Lower leg skin (tissue), 4 donors: ENCODE measurements around the gene GRN. TPM values are rescaled to one million over a fixed set of nuclear protein-coding genes. Genes with fewer than 3 reads are reported as not detected.
A peak's percentile ranks its signal among the peaks of the same experiment; 100 is the strongest.

Experiments
- DNase-seq, 2 donors: peaks; one replicate each; pipeline ENCODE4 v3.0.0-alpha.2; 2019; ENCODE audit warnings: low spot score in 2 of 2
- H3K4me3 ChIP-seq: fragments of 200-600 bp; sonication (generic); 2 replicates; pipeline ENCODE4 v1.5.1; 2017; ENCODE audit warnings: mild to moderate bottlenecking, low read depth; ENCODE audit not compliant: poor library complexity, severe bottlenecking
- POLR2A ChIP-seq, 2 donors: fragments of 450-650 bp; IDR thresholded peaks; one replicate each; pipeline ENCODE4 v1.6.1; 2016 to 2017; ENCODE audit warnings: antibody characterized with exemption in 2 of 2, mild to moderate bottlenecking in 1 of 2, moderate library complexity in 1 of 2
- WGBS, 2 donors: methylation state at CpG; one replicate each; pipeline ENCODE4 v1.1.5; 2018; 5-methylcytosine and 5-hydroxymethylcytosine counted together
- intact Hi-C: fragments of 100-400 bp; cut with DNase I; formaldehyde crosslinking; loops from one replicate; pipeline ENCODE4 v1.15.0; 2023; ENCODE audit warnings: low total_unique reads
- total RNA-seq, 4 donors: library from RNA; depleted of rRNA; stranded (reverse); fragments of >200 nt; gene quantifications; one replicate each; pipeline ENCODE4 v1.1.0, GENCODE V29; 2016
- TF ChIP-seq, protein P1 (sequence below), 3 donors: fragments of 450-650 bp; IDR thresholded peaks; one replicate each; pipeline ENCODE4 v1.5.1; 2016; ENCODE audit warnings: antibody characterized with exemption in 3 of 3, mild to moderate bottlenecking in 3 of 3, moderate library complexity in 2 of 3

GRN gene
- total RNA-seq, 4 donors from 2014 or later = 272 to 295 (median 283) TPM

DNA sequence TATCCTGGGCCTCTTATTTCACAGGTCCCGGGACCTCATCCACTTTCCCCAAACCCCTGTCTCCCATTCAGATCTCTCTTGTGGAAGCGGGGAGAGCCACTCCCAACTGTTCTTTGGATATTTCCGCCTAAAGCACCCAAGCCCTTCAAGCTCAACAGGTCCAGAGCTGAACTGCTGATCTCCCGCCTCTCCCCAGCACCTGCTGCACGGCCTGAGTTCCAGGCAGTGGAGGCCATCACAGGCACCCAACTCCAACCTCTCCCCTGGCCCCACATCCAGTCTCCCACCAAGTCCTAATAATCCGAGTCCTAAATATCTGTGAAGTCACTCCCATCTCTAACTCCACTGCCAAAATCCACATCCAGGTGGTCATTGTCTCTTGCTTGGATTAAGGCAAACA lies 37.8 kb downstream of the GRN start:
- no peak overlapping the region for H3K4me3 ChIP-seq
- WGBS, 2 donors = 80 to 84% methylated on average over 6 of the region's 6 CpGs
- no peak for DNase-seq
- no peak for TF ChIP-seq POLR2A (IDR thresholded peaks at IDR 0.05)
- TF ChIP-seq, protein P1, sequence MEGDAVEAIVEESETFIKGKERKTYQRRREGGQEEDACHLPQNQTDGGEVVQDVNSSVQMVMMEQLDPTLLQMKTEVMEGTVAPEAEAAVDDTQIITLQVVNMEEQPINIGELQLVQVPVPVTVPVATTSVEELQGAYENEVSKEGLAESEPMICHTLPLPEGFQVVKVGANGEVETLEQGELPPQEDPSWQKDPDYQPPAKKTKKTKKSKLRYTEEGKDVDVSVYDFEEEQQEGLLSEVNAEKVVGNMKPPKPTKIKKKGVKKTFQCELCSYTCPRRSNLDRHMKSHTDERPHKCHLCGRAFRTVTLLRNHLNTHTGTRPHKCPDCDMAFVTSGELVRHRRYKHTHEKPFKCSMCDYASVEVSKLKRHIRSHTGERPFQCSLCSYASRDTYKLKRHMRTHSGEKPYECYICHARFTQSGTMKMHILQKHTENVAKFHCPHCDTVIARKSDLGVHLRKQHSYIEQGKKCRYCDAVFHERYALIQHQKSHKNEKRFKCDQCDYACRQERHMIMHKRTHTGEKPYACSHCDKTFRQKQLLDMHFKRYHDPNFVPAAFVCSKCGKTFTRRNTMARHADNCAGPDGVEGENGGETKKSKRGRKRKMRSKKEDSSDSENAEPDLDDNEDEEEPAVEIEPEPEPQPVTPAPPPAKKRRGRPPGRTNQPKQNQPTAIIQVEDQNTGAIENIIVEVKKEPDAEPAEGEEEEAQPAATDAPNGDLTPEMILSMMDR (IDR thresholded peaks at IDR 0.05) = no peak
- intact Hi-C loops = no loop called here

GRCh38 chr17:44383363-44383762 lies 38.3 kb downstream of the GRN start:
- 93 to 97% methylated on average over 15 of the region's 15 CpGs for whole genome bisulfite sequencing, 2 donors
- no peak for TF ChIP-seq POLR2A (IDR thresholded peaks at IDR 0.05)
- TF ChIP-seq, protein P1 (IDR thresholded peaks at IDR 0.05) = no peak
- intact Hi-C loops = no loop called here

GRCh38 chr17:44383861-44384260 lies 38.8 kb downstream of the GRN start:
- WGBS, 2 donors = 71 to 82% methylated on average over 16 of the region's 16 CpGs
- DNase-seq = no peak
- H3K4me3 ChIP-seq = no peak overlapping the region
- intact Hi-C loops = no loop called here
- TF ChIP-seq POLR2A (IDR thresholded peaks at IDR 0.05) = no peak
- TF ChIP-seq, protein P1 (IDR thresholded peaks at IDR 0.05) = no peak

More at GRCh38 chr17:44383363-44383762, 38.3 kb downstream of the GRN start:
- H3K4me3 ChIP-seq = no peak overlapping the region
- no peak for DNase-seq

- no peak for DNase-seq
- no peak overlapping the region for H3K4me3 ChIP-seq
- intact Hi-C loops = no loop called here
- no peak for TF ChIP-seq POLR2A (IDR thresholded peaks at IDR 0.05)
- TF ChIP-seq, protein P1 (IDR thresholded peaks at IDR 0.05) = no peak
- WGBS, 2 donors = 38 to 40% methylated on average over 28 to 29 of the region's 29 CpGs
Observed at GRCh38 chr17:44384281-44384822, 39.2 kb downstream of the GRN start.

- intact Hi-C loops = no loop called here
- no peak for DNase-seq
- H3K4me3 ChIP-seq = peak overlapping the region; percentile 6
- TF ChIP-seq POLR2A (IDR thresholded peaks at IDR 0.05) = no peak
- TF ChIP-seq, protein P1 (IDR thresholded peaks at IDR 0.05) = no peak
- 4 to 8% methylated on average over 26 of the region's 26 CpGs for WGBS, 2 donors
Observed at GRCh38 chr17:44384823-44385286, 39.8 kb downstream of the GRN start.
